GM18870 (cell line): ENCODE data around the gene MYO9A.
"Not testable (repeated sequence)": the region's sequence is repeated elsewhere in the genome, so short reads cannot be mapped to it uniquely, and the experiment has no call there.

Experiments used
- ATAC-seq: cut with Tn5 transposase; IDR thresholded peaks from one replicate; pipeline ENCODE4 v1.9.1; 2021; ENCODE audit warnings: moderate library complexity; ENCODE audit not compliant: unreplicated experiment

Gene MYO9A

GRCh38 chr15:72141171-72142084 lies 23.5 kb upstream of the MYO9A start:
- peak; percentile 96 for ATAC-seq

GRCh38 chr15:72140088-72140487 lies 22.1 kb upstream of the MYO9A start:
- no peak for ATAC-seq

GRCh38 chr15:72139667-72140066 lies 21.7 kb upstream of the MYO9A start:
- ATAC-seq = no peak

GRCh38 chr15:72136170-72137051 lies 18.5 kb upstream of the MYO9A start:
- no peak for ATAC-seq

GRCh38 chr15:72135719-72136118 lies 17.8 kb upstream of the MYO9A start:
- ATAC-seq = no peak

- ATAC-seq = no peak
These were observed 15.3 kb upstream of the MYO9A start for GRCh38 chr15:72133211-72133610.

GRCh38 chr15:72131922-72132321 lies 14.0 kb upstream of the MYO9A start:
- ATAC-seq = no peak

- ATAC-seq = no peak
These were observed 12.3 kb upstream of the MYO9A start for GRCh38 chr15:72130272-72130671.

GRCh38 chr15:72128359-72128758 lies 10.4 kb upstream of the MYO9A start:
- ATAC-seq = no peak

- no peak for ATAC-seq
These were observed 9.9 kb upstream of the MYO9A start for GRCh38 chr15:72127724-72128322.

GRCh38 chr15:72124218-72124617 lies 6.3 kb upstream of the MYO9A start:
- no peak for ATAC-seq

- peak; percentile 36 for ATAC-seq
These were observed 399 bp downstream of the MYO9A start for GRCh38 chr15:72117486-72118016.

GRCh38 chr15:72116731-72117485 lies 1.0 kb downstream of the MYO9A start:
- no peak for ATAC-seq

- ATAC-seq = no peak
These were observed 4.5 kb downstream of the MYO9A start for GRCh38 chr15:72113347-72114031.

- ATAC-seq = no peak
These were observed 5.1 kb downstream of the MYO9A start for GRCh38 chr15:72112805-72113204.

- ATAC-seq = no peak
These were observed 5.8 kb downstream of the MYO9A start for GRCh38 chr15:72112116-72112515.

- no peak for ATAC-seq
These were observed 7.6 kb downstream of the MYO9A start for GRCh38 chr15:72110355-72110754.

- ATAC-seq = no peak
These were observed 11.9 kb downstream of the MYO9A start for GRCh38 chr15:72106068-72106467.

- no peak for ATAC-seq
These were observed 12.8 kb downstream of the MYO9A start for GRCh38 chr15:72105111-72105510.

GRCh38 chr15:72100551-72100950 lies 17.4 kb downstream of the MYO9A start:
- ATAC-seq = not testable (repeated sequence)
